ENCODE data around the gene ZNF205. TPM values are rescaled to one million over a fixed set of nuclear protein-coding genes. Genes with fewer than 3 reads are reported as not detected.
"Not testable (repeated sequence)": the region's sequence is repeated elsewhere in the genome, so short reads cannot be mapped to it uniquely, and the experiment has no call there.

Gene ZNF205
- polyA plus RNA-seq (2013, experiment 1 of 2; ENCODE audit: insufficient read length), result 10.5 TPM
- polyA plus RNA-seq (2013, experiment 2 of 2; ENCODE audit: insufficient read length), result 13.3 TPM

DNA sequence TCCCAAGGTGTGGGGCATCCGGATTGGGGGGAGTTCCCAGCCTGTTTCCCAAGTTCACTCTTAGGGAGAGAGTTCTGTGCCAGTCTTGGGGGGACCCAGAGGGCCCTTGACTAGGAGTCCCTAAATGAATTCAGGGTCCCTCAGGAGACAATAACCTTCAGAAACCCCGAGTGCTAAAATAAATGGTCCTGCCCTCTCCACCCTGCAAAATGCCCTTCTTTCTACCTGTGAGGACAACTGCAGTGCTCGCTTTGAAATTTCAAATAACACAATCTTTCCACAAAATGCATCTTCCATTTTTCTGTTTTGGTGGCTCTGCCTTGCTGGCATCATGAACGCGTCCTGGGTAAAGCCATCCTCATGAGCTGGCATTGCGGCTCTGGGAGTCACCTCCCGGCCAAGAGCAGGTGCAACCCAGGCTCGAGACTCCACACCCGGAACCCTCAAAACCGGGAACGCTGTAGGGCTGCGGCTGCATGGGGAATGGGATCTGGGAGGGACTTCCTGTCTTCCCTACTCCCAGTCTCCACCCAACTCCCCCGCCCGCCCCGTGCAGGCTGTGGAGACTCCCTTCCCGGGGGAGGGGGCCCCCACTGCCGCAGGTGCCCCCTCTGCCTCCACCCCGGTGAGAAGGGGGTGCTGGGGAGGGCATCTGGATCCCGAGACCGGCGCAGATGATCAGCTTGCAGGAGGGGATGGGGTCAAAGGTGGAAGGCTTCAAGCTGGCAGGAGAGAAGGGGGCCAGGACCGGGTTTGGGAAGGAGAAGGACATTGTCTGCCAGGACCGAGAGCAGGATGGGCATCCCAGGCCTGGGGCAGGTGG lies at the start of gene ZNF205:
Gene ZNF205, plus strand, starts transcription at position 529 of the 823 bp plus-strand sequence. CDS start 845 bp downstream, outside the sequence.
- DNase-seq, result peak; percentile 73

GRCh38 chr16:3063625-3064386 lies 48.6 kb upstream of the ZNF205 start:
- peak; percentile 9 for DNase-seq

DNA sequence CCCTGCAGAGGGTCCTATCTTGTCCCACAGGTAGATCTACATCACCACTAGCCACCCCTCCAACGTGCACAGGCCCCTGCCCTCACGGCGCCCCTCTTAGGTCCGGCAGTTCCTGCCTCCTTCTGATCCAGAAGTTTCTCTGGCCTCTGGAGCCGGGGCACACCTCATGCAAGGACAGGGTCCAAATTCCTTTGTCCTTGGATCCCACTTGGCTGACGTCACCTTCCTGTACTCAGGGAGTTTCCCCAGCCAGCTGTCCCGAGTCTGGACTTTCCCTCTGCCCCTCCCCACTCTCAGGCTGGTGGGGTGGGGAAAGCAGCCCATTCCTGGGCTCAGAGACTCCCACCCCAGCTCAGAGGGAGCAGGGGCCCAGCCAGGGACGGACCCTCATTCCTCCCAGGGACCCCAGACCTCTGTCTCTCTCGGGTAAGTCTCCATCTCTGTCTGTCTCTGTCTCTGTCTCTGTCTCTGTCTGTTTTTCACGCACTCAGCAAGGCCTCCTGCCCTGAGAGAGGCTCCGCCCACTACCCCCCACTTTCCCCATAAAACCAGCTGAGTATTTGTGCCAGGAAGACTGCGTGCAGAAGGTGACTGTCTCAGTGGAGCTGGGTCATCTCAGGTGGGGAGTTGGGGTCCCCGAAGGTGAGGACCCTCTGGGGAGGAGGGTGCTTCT lies 47.2 kb upstream of the ZNF205 start, which contains the start of gene IL32:
Gene IL32, plus strand, starts transcription at position 572 of the 673 bp plus-strand sequence. CDS start 172 bp downstream, outside the sequence.
- peak; percentile 78 for DNase-seq

- no peak for DNase-seq
Measured at GRCh38 chr16:3065742-3066439, 46.5 kb upstream of the ZNF205 start.

- DNase-seq, result no peak
Measured at GRCh38 chr16:3066440-3066748, 46.0 kb upstream of the ZNF205 start.

GRCh38 chr16:3068487-3068886 lies 43.9 kb upstream of the ZNF205 start:
- DNase-seq, result no peak

DNA sequence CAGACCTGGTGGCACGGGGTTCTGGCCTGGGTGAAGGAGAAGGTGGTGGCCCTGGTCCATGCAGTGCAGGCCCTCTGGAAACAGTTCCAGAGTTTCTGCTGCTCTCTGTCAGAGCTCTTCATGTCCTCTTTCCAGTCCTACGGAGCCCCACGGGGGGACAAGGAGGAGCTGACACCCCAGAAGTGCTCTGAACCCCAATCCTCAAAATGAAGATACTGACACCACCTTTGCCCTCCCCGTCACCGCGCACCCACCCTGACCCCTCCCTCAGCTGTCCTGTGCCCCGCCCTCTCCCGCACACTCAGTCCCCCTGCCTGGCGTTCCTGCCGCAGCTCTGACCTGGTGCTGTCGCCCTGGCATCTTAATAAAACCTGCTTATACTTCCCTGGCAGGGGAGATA lies 43.2 kb upstream of the ZNF205 start:
- not testable (repeated sequence) for DNase-seq

DNA sequence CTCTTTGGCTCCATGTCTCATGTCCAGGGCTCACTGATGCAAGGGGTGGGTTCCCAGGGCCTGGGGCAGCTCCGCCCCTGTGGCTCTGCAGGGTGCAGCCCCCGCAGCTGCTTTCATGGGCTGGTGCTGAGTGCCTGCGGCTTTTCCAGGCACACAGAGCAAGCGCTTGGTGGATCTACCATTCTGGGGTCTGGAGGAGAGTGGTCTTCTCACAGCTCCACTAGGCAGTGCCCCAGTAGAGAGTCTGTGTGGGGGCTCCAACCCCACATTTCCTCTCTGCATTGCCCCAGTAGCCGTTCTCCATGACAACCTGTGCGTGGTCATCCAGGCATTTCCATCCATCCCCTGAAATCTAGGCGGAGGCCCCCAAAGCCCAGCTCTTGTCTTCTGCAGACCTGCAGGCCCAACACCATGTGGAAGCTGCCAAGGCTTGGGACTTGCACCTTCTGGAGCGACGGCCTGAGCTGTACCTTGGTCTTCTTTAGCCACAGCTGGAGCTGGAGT lies 41.7 kb upstream of the ZNF205 start:
- DNase-seq, result no peak

DNA sequence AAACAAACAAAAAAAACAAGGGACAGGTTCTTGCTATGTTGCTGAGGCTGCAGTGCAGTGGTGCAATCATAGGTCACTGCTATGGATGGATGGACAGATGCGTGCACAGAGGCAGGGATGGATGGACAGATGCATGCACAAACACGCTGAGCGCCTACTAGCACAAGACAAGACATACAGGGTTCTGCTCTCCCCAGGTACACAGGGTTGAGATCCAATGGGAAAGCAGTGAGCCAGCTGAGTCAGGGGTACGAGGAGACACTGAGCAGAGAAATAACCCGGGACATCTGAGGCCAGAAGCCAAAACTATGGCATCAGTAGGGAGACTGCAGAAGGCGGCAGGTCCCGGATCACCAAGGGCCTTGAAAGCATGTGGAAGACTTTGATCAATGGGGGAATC lies 40.7 kb upstream of the ZNF205 start:
- DNase-seq, result no peak

DNA sequence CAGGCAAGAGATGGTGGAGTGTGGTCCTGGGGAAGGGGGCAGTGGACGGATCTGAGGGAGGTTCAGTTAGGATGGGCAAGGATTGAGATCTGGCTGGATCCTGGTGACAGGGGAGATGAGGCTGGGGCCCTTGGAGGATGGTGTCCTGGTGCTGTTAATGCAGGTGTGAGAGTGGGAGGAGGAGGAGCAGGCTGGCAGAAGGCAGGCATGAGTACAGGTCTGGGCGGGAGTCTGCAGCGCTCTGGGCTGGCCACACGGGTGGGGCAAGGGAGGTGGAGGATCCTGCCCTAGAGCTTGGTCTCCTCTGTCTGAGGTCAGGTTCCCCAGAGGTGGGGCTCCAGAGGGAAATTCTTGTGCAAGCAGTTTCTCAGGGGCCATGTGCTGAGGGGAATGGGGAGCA lies 40.2 kb upstream of the ZNF205 start:
- not testable (repeated sequence) for DNase-seq

- not testable (repeated sequence) for DNase-seq
Measured at GRCh38 chr16:3072576-3073263, 39.7 kb upstream of the ZNF205 start.

DNA sequence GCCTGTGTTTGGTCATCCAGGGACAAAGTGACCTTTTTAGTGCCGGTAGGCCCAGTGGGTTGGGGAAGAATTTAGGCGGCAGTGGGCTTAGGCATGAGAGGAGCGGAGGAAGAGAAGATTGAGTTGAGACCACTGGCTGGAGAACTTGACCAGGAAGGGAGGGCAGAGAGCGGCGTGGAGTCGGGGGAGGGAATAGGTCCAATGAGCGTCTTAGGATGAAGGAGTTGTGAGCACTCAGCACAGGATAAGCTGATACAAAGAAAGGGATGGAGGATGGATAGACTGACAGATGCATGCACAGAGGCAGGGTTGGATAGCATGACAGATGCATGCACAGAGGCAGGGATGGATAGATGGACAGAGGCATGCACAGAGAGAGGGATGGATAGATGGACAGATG lies 38.9 kb upstream of the ZNF205 start:
- DNase-seq, result no peak

DNA sequence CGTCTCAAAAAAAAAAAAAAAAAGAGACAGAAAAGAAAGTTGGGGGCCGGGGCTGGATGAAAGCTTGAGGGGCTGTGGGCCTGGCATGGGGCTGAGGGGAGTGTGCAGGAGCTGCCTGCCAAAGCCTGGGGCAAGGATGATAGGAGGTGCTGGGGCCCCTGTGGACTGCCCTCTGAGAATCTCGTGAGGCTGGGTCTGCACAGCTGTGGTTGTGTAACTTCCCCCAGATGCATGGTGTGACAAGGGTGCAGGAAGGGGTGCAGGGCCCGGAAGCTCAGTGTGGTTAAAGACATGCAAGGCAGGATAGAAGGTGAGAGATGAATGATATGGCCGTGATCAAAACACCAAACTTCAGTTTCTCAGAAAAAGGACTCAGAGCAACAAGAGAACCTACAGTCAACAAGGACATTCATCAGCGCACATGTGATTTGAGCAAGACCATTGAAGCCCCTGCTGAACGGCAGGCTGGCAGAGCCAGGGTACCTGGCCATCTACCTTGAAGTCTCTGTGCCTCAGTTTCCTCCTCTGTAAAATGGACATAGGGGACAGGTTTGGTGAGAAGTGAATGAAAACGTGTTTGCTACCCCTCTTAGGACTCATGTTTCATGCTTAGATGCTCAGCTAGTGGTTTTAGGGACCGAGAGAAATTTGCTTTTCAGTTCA lies 37.4 kb upstream of the ZNF205 start:
- DNase-seq, result no peak

DNA sequence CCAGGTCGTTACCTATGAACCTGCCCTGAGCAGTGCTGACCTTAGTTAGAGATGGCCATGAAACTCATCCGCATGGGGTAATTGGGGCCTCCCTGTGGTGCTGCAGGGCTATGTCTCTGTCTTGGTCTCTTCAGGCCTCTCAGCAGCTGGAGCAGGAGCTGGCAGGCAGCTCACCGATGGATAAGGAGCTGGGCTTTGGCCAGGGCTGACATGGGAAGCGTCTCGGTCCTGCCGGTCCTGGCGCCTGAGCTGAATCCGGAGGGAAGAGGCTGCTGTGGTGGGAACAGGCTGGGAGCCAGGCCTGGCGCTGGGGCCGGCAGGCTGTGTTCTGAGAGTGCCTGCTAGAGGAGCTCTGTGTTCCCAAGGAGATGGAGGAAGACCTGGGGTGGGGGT lies 36.9 kb upstream of the ZNF205 start:
- DNase-seq, result no peak

DNA sequence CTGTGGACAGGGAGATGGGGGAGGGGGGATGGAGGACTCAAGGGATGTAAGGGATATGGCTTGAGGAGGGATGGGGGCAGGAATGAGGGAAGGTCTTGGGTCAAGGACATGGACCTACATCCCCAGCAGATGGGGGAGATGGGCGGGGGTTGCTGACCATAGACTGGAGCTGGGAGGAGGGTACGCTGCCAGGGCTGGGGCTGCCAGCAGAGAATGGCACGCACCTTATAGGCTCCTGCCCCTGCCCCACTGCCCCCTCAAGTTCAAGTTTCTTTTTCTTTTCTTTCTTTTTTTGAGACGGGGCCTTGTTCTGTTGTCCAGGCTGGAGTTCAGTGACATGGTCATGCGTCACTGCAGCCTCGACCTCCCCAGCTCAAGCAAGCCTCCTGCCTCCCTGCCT lies 36.4 kb upstream of the ZNF205 start:
- DNase-seq, result not testable (repeated sequence)

DNA sequence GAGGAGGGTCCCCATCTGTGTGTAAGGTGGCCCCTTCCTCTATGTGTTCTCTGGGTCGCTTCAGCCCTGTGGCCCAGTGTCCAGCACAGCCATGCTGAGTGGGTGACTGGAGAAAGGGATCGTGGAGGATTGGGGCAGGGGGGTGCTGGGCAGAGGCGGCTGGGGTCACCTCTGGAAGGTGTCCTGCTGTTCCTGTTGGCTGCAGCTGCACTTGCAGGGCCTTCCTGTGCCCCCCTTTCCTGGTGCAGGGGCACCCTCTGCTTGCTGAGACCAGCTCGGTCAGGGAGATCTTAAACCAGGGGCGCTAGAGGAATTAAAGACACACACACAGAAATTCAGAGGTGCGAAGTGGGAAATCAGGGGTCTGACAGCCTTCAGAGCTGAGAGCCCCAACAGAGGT lies 35.8 kb upstream of the ZNF205 start:
- no peak for DNase-seq

DNA sequence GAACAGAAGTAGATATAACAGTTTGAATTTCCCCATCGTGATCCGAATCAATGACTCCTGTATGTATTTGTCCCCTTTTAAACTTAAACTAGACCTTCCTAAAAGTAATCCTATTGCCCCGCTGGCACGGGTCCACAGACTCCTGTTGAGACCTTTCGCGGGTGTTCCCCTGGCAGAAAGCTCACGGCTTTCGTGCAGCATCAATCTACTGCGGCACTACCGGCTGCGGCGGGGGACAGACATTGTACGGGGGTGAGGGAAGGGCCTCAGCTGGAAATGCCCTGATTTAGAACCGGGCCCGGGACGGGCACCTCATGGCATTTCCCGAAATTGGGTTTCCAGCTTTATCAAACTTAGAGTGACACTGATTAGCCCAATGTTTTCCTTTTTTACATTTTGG lies 32.4 kb upstream of the ZNF205 start:
- no peak for DNase-seq

- not testable (repeated sequence) for DNase-seq
Measured at GRCh38 chr16:3081957-3082356, 30.4 kb upstream of the ZNF205 start.

- DNase-seq, result not testable (repeated sequence)
Measured at GRCh38 chr16:3083408-3083807, 29.0 kb upstream of the ZNF205 start.

DNA sequence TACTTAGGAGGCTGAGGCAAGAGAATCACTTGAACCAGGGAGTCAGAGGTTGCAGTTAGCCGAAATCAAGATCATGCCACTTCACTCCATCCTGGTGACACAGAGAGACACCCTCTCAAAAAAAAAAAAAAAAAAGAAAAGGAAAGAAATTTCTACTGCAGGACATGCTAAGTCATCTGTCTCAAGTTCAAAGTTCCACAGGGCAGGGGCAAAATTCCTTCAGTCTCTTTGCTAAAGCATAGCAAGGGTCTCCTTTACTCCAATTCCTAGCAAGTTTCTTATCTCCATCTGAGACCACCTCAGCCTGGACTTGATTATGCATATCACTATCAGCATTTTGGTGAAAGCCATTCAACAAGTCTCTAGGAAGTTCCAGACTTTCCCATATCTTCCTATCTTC lies 27.9 kb upstream of the ZNF205 start:
- no peak for DNase-seq
